Measurements from ENCODE around the gene LRRC3B.

LRRC3B gene

DNA sequence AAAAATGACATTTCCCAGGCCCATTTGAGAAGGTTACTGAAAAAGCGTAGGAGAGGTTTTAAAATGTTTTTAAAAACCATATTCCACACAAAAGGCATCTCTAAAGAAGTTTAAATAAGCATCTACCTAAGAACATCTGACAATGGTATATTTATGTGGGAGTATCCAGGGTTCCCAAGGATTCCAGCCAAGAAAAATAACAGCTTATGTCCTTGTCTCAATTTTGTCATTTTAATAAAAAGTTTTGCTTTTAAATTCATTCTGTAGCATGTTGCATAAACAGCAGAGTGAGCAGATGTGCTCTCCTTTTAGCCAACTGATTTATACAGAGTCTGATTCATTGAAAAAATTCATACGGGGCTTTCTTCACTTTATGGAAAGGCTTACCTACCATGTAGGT, 129.9 kb downstream of the LRRC3B start:
- Histone ChIP-seq H3K9me3 (ENCODE audit: severe bottlenecking) (no peaks in the 10 kb centered on the region), H3K27me3 (ENCODE audit: insufficient read depth, low read depth, severe bottlenecking) (no peaks in the 10 kb centered on the region), H3K36me3 (no peaks in the 10 kb centered on the region), H3K4me3 (ENCODE audit: low read depth, low read length) (no peak overlapping the region), H3K27ac (no peak overlapping the region)
- TF ChIP-seq, protein P1, sequence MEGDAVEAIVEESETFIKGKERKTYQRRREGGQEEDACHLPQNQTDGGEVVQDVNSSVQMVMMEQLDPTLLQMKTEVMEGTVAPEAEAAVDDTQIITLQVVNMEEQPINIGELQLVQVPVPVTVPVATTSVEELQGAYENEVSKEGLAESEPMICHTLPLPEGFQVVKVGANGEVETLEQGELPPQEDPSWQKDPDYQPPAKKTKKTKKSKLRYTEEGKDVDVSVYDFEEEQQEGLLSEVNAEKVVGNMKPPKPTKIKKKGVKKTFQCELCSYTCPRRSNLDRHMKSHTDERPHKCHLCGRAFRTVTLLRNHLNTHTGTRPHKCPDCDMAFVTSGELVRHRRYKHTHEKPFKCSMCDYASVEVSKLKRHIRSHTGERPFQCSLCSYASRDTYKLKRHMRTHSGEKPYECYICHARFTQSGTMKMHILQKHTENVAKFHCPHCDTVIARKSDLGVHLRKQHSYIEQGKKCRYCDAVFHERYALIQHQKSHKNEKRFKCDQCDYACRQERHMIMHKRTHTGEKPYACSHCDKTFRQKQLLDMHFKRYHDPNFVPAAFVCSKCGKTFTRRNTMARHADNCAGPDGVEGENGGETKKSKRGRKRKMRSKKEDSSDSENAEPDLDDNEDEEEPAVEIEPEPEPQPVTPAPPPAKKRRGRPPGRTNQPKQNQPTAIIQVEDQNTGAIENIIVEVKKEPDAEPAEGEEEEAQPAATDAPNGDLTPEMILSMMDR (IDR thresholded peaks at IDR 0.05; ENCODE audit: low read depth, low read length): no peak
- DNase-seq: no peak

DNA sequence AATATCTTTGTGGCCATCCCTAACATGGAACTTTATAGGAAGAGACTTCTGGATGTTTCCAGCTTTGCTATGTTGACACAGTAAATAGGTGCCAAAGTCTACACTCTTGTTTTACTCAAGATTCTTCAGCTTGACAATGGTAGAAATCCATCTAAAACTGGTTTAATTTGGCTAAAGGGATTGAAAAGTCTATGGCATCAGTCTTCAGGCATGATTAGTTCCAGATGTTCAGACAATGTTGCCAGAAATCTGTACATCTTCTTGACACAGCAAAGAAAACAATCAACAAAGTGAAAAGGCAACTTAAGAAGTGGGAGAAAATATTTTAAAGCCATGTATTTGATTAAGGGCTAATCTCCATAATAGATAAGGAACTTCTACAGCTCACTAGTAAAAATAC, 130.5 kb downstream of the LRRC3B start:
- no peak overlapping the region for H3K4me3 ChIP-seq (ENCODE audit: low read depth, low read length)
- H3K27me3 ChIP-seq (ENCODE audit: insufficient read depth, low read depth, severe bottlenecking): no peaks in the 10 kb centered on the region
- no peak for DNase-seq
- H3K9me3 ChIP-seq (ENCODE audit: severe bottlenecking): no peaks in the 10 kb centered on the region
- H3K27ac ChIP-seq: no peak overlapping the region
- no peaks in the 10 kb centered on the region for H3K36me3 ChIP-seq
- TF ChIP-seq, protein P1 (IDR thresholded peaks at IDR 0.05; ENCODE audit: low read depth, low read length): no peak

DNA sequence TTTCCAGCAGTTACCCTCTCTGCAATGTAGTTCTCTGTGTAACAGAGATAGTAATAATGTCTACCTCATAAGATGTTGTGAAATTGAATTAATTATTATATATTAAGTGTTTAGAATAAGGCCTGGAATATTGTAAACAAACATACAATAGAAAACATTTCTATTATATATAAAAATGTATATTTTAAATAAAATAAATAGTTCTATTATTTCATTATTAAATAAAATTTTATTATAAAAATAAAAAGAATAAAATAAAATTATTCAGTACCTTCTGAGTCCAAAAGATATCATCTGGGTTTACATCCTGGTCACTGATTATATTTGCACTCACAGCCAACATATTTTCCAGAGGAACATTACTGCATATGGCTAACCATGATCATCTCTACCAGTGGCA, 135.4 kb downstream of the LRRC3B start:
- no peaks in the 10 kb centered on the region for H3K36me3 ChIP-seq
- H3K27me3 ChIP-seq (ENCODE audit: insufficient read depth, low read depth, severe bottlenecking): no peaks in the 10 kb centered on the region
- no peak overlapping the region for H3K27ac ChIP-seq
- H3K4me3 ChIP-seq (ENCODE audit: low read depth, low read length): no peak overlapping the region
- TF ChIP-seq, protein P1 (IDR thresholded peaks at IDR 0.05; ENCODE audit: low read depth, low read length): no peak
- no peaks in the 10 kb centered on the region for H3K9me3 ChIP-seq (ENCODE audit: severe bottlenecking)
- DNase-seq: no peak

Measured in WERI-Rb-1 (cell line).